ENCODE results near the gene IL6.

- no peak for TF ChIP-seq POLR2AphosphoS5 (IDR thresholded peaks at IDR 0.05; ENCODE audit: low read depth, low read length)
- TF ChIP-seq POLR2A (IDR thresholded peaks at IDR 0.05; ENCODE audit: low read depth, low read length), result no peak
- TF ChIP-seq SPI1 (IDR thresholded peaks at IDR 0.05; ENCODE audit: low read depth, low read length), result no peak
- no peak for TF ChIP-seq PAX5 (IDR thresholded peaks at IDR 0.05; ENCODE audit: insufficient read depth, low read length, severe bottlenecking)
Measured at GRCh38 chr7:22771194-22771871, 44.3 kb downstream of the IL6 start.
